GM12874 (cell line): Measurements from ENCODE around the gene ADGRA1.

ENCODE experiments used
- TF ChIP-seq, protein P1 (sequence below): IDR thresholded peaks from 2 replicates; pipeline ENCODE4 v1.5.1; 2011; ENCODE audit warnings: low read depth, mild to moderate bottlenecking, control low read depth, low read length, moderate library complexity; ENCODE audit not compliant: insufficient read depth

ADGRA1 gene

DNA sequence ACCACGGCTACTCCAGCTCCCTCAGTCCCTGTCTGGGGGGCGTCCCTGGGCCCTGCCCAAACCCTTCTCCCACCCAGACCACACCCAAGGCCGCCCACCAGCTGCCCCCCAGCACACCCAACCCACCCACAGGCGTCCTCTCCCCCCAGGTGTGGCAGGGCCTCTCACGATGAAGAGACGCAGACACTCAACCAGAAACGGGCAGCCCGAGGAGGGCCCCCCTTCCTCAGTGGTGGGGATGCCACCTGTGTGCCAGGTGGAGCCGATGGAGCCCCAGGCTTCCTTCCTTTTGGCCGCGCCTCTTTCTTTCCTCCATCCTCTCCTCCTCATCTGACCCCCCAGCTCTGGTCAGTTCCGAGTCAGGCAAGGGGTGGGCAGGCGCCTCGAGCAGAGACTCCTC, 28.7 kb downstream of the ADGRA1 start:
- TF ChIP-seq, protein P1, sequence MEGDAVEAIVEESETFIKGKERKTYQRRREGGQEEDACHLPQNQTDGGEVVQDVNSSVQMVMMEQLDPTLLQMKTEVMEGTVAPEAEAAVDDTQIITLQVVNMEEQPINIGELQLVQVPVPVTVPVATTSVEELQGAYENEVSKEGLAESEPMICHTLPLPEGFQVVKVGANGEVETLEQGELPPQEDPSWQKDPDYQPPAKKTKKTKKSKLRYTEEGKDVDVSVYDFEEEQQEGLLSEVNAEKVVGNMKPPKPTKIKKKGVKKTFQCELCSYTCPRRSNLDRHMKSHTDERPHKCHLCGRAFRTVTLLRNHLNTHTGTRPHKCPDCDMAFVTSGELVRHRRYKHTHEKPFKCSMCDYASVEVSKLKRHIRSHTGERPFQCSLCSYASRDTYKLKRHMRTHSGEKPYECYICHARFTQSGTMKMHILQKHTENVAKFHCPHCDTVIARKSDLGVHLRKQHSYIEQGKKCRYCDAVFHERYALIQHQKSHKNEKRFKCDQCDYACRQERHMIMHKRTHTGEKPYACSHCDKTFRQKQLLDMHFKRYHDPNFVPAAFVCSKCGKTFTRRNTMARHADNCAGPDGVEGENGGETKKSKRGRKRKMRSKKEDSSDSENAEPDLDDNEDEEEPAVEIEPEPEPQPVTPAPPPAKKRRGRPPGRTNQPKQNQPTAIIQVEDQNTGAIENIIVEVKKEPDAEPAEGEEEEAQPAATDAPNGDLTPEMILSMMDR = no peak

DNA sequence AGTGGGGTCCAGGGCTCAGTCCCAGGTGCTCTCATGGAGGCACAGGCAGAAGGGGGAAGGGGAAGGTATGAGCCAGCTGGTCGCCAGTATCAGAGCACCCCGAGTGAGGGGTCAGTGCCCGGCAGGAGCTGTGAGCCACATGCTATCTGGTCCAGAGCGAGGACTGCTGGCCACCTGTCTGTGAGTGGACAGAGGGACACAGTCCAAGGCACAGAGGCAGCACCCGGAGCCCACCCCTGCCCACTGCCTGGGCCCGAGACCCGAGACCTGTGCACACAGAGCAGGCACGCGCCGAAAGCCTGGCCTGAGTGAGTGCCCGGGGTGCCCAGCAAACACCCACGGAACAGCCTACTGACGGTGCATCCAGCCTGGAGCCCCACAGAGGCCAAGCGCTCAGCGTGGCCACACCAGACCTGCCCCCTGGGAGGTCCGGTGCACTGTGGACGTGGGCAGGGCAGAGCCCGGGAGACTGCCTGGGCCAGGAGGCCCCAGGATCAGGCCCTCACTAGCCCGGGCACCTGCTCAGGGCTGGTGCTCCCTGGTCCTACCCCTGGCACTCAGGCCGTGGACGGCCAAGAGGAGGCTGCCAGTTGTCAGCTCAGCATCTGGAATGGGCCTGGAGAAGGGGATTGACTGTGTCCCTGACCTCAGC, 29.4 kb downstream of the ADGRA1 start:
- TF ChIP-seq, protein P1 = no peak

DNA sequence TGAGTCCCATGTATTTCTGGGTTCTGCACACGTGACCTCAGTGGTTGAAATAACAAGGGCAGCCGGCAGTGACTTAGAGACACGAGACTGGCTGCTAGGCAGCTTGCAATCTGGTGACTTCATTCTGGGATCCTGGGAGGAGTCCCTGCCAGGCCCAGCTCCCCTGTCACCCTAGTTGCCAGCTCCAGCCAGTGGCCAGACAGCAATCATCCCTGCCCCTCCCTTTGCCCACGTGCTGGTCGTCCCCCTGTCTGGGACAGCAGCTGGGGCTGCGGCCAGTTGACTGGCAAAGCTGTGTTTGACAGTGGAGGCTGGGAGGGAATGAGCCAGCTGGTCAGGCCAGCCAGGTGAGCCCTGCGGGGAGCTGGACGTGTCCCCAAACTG, 30.0 kb downstream of the ADGRA1 start:
- TF ChIP-seq, protein P1 = no peak

DNA sequence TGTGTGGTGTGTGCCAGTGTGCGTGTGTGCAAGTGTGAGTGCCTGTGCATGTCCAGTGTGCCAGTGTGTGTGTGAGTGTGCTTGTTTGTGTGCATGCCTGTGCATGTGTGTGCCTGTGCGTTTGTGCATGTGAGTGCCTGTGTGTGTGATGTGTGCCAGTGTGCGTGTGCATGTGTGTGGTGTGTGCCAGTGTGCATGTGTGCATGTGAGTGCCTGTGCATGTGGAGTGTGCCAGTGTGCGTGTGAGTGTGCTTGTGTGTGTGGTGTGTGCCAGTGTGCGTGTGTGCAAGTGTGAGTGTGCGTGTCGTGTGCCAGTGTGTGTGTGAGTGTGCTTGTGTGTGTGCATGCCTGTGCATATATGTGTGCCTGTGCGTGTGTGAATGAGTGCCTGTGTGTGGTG, 33.8 kb downstream of the ADGRA1 start:
- TF ChIP-seq, protein P1 = no peak

DNA sequence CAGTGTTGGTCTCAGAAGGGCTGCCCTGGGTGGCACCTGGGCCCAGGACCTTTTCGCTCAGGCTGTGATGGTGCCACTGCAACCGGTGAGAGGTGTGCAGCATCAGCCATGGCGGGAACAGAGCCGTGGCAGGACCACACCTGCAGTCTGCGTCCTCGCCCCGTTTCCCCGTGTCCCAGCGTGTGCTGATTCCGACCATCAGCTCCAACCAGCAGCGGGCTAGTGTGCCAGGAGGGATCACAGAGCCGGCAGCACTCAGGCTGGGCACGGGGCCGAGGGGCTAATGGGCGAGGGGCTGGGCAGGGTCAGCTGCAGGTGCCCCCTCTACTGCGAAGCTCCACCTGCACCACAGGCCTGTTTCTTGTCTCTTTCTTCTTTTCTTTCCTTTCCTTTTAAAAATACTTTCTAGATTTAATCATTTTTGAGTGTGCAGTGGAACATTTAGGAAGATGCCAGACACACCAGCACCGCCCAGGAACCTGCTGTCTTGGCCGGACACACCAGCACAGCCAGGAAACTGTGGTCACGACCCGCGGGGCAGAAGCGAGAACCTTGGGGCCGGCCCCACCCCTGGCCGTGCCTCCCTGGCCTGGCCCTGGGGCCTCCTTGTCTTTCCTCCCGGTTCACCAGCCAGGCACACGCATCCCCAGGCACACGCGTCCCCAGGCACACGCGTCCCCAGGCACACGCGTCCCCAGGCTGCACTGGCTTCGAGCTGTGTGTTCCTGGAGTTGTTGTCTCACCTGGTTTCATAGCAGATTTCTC, 34.6 kb downstream of the ADGRA1 start:
- TF ChIP-seq, protein P1 = no peak

DNA sequence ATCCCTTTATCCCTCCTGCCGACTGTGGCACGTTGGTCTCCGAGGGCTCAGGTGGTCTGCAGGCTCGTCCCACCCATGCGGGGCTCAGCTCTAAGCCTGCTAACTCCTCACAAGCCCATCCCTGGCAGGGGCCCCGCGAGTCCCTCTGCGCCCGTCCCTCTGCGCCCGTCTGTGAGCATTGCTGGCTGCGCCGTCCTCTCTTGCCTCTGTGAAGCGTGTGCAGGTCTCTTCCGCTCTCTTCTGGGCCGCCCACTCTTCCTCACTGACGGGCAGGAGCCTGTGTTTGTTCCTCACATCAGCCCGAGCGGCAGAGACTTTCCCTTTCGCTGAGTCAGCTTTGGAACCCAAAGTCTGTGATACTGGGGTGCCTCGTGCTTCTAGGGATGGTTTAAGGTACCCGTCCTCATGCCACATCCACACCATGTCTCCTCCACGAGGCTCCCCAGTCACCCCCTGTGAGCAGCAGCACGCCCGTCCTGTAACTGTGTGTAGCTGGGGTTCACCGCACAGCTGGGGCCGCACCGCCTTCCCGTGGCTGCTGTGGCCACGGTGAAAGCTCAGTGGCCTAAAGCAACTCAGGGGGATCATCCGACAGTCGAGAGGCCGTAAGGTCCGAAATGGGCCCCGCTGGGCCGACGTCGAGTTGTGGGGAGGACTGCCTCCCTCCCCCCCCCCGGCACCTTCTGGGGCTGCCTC, 35.5 kb downstream of the ADGRA1 start:
- TF ChIP-seq, protein P1 = no peak

DNA sequence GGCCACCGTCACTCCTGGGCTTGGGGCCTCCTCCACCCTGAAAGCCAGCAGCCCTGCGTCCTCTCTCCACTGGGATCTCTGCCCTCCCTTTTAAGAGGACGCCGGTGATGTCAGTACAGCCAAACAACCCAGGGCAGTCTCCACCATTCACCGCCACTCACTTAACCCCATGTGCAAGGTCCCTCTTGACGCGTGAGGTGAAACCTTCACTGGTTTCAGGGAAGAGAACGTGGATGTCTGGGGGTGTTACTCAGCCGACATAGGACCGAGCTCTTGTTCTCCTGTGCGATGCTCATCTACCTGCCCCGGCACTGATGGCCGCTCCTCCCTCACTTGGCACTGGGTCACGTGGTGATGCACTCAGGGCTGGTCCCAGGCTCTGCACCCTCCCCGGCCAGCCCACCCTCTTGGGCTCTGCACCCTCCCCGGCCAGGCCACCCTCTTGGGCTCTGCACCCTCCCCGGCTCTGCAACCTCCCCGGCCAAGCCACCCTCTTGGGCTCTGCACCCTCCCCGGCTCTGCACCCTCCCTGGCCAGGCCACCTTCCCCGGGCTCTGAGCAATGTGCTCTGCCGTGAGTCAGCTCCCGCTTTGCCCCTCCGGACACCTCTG, 36.1 kb downstream of the ADGRA1 start:
- TF ChIP-seq, protein P1 = no peak
